BE2C (cell line): ENCODE data around the gene ACTR2.
A peak's percentile ranks its signal among the peaks of the same experiment; 100 is the strongest.

Experiments used
- DNase-seq: peaks from one replicate; pipeline ENCODE4 v3.0.0-alpha.2; 2020
- H3K27me3 ChIP-seq: fragments of 250-450 bp; sonication (Bioruptor Pico); 2 replicates; pipeline ENCODE4 v1.5.1; 2020; ENCODE audit warnings: mild to moderate bottlenecking
- H3K36me3 ChIP-seq: fragments of 250-450 bp; sonication (Bioruptor Pico); 2 replicates; pipeline ENCODE4 v1.5.1; 2020; ENCODE audit warnings: mild to moderate bottlenecking
- H3K4me1 ChIP-seq: fragments of 250-450 bp; sonication (Bioruptor Pico); 2 replicates; pipeline ENCODE4 v1.5.1; 2020
- H3K4me3 ChIP-seq: 2 replicates; pipeline ENCODE4 v1.5.1; 2011; ENCODE audit warnings: low read depth, low read length
- H3K9me3 ChIP-seq: fragments of 250-450 bp; sonication (Bioruptor Pico); 2 replicates; pipeline ENCODE4 v1.5.1; 2020
- TF ChIP-seq, protein P1 (sequence below): IDR thresholded peaks from 2 replicates; pipeline ENCODE4 v1.5.1; 2012; ENCODE audit warnings: mild to moderate bottlenecking, low read depth, low read length

ACTR2 gene

DNA sequence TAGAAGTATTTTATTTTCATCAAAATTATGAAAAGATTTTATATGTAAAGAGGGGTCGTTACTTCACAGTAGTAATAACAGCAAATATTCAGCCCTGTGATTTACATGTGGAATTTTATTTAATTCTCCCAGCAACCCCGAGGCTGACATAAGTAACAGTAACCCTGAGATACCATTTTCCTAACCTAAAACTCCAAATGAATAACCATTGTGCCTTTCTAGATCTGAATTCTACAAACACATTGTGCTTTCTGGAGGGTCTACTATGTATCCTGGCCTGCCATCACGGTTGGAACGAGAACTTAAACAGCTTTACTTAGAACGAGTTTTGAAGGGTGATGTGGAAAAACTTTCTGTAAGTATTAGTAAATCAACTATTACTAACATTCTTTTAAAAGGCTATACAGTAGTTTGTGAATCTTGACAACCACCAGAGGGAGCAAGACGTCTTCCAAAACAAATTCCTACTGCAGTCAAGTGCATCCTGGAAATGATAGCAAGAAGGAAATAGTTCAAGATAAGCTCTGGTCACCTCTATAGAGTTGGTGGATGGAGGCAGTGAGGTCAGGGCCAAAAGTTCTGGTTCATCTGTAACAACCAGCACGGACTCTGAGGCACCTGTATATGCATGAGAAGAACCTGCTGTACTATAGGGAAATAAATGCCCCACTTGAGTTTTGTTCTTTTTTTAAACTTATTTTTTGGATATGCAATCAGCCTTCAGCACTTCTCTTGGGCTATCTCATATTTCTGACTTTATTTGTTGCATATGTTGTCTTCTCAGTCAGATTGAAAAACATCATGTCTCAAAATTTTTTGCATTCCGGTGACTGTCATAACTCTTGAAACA lies 37.4 kb downstream of the ACTR2 start:
- peak; percentile 33 for DNase-seq
- no peak overlapping the region for H3K4me3 ChIP-seq
- peaks cover 12% of the 10 kb centered on the region for H3K4me1 ChIP-seq
- no peaks in the 10 kb centered on the region for H3K27me3 ChIP-seq
- TF ChIP-seq, protein P1, sequence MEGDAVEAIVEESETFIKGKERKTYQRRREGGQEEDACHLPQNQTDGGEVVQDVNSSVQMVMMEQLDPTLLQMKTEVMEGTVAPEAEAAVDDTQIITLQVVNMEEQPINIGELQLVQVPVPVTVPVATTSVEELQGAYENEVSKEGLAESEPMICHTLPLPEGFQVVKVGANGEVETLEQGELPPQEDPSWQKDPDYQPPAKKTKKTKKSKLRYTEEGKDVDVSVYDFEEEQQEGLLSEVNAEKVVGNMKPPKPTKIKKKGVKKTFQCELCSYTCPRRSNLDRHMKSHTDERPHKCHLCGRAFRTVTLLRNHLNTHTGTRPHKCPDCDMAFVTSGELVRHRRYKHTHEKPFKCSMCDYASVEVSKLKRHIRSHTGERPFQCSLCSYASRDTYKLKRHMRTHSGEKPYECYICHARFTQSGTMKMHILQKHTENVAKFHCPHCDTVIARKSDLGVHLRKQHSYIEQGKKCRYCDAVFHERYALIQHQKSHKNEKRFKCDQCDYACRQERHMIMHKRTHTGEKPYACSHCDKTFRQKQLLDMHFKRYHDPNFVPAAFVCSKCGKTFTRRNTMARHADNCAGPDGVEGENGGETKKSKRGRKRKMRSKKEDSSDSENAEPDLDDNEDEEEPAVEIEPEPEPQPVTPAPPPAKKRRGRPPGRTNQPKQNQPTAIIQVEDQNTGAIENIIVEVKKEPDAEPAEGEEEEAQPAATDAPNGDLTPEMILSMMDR, result peak; percentile 59
- no peaks in the 10 kb centered on the region for H3K36me3 ChIP-seq
- no peaks in the 10 kb centered on the region for H3K9me3 ChIP-seq

DNA sequence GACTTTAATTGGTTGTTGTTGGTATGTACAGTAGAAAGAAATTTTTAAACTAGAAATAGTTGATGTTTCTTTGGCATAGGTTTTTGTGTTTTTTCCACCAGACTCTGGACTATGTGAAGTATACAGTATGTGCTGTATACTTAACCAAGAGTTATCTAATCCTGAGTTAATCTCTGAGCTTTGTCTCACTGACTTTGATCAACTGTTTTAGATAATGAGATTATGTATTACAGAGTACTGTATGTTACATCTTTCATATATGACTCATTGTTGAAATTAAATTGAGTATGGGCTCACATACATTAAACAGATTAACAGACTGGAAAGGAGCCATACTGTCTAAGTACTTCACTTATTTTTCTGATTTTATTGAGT lies 38.0 kb downstream of the ACTR2 start:
- TF ChIP-seq, protein P1, result no peak
- H3K4me1 ChIP-seq, result peaks cover 12% of the 10 kb centered on the region
- H3K4me3 ChIP-seq, result no peak overlapping the region
- H3K36me3 ChIP-seq, result no peaks in the 10 kb centered on the region
- no peak for DNase-seq
- no peaks in the 10 kb centered on the region for H3K9me3 ChIP-seq
- no peaks in the 10 kb centered on the region for H3K27me3 ChIP-seq

DNA sequence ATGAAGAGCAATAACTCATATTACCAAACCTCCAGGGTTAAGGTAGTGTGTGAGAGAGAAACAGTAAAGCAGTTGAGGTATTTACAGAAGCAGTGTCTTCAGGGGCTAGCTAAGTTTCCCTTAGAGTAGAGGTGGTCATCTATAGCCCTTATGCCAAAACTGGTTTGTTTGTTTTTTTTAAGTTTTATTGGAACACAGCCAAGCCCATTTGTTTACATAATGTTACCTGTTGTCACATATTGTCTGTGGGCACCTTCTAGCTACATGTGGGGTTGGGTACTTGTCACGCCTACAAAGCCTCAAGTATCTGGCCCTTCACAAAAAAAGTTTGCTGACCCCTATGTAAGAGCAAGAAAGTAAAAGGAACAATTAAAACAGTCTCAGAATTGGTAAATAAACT lies 39.4 kb downstream of the ACTR2 start:
- Histone ChIP-seq H3K27me3 (no peaks in the 10 kb centered on the region), H3K4me3 (no peak overlapping the region), H3K4me1 (peaks cover 12% of the 10 kb centered on the region), H3K9me3 (no peaks in the 10 kb centered on the region), H3K36me3 (no peaks in the 10 kb centered on the region)
- no peak for DNase-seq
- TF ChIP-seq, protein P1, result no peak

DNA sequence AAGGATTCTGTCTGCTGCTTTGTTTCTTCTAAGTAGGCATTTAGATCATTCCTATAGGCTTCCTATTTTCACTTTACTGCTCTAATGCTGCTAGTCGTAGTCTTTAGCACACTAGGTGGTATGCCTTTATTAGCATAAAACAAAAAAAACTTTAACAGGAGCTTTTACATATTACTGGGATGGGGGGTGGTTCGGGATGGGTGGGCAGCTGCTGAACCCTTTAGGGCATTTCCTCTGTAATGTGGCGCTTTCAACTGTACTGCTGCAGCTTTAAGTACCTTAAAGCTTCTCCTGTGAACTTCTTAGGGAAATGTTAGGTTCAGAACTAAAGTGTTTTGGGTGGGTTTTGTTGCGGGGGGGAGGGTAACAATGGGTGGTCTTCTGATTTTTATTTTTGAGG lies 41.3 kb downstream of the ACTR2 start:
- DNase-seq, result no peak
- H3K4me3 ChIP-seq, result no peak overlapping the region
- no peaks in the 10 kb centered on the region for H3K9me3 ChIP-seq
- no peaks in the 10 kb centered on the region for H3K27me3 ChIP-seq
- H3K36me3 ChIP-seq, result no peaks in the 10 kb centered on the region
- TF ChIP-seq, protein P1, result no peak
- H3K4me1 ChIP-seq, result peaks cover 12% of the 10 kb centered on the region

DNA sequence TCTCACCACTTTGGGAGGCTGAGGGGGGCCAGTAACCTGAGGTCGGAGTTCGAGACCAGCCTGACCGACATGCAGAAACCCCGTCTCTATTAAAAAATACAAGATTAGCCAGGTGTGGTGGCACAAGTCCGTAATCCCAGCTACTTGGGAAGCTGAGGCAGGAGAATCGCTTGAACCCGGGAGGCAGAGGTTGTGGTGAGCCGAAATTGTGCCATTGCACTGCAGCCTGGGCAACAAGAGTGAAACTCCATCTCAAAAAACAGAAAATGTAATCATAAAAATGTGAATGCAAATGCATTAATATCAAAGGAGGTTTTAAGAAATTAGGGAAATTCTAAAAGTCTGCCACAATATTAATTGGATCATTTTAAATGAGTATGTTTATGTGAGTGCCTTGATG lies 45.7 kb downstream of the ACTR2 start:
- Histone ChIP-seq H3K4me1 (no peaks in the 10 kb centered on the region), H3K9me3 (no peaks in the 10 kb centered on the region), H3K4me3 (no peak overlapping the region), H3K36me3 (no peaks in the 10 kb centered on the region), H3K27me3 (no peaks in the 10 kb centered on the region)
- DNase-seq, result no peak
- TF ChIP-seq, protein P1, result no peak

DNA sequence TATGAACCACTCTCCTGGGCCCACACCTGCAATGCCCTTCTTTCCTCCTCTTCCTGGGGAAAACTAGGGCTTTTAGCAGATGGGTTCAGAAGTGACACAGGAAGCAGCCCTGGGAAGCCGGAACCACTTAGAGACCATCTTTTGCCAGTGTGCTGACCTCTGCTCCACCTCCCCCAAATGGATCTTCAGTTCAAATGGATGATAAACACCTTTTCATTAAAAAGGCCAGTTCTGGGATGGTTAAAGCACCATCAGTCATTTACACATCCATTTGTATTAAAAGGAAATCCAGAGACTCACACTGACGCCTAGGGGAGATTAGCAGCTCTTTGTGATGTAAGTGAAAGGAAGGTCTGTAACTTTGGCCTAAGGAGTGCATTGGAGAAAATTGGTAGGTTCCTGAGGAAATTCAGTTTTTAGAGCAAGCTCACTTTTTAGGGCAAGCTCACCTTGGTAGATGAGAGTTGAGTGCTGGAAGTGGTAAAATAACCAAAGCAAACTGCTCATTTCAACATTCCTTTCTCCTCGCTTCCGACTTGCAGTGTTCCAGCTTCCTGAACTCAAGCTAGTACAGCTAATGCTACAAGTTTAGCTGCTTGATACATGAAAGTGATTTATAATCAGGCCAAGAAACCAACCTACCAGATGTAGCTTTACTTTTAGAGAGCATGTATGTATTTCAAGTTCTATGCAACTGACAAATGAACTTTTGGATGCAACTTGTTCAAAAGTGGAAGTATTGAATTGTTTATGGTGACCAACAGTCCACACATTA lies 47.7 kb downstream of the ACTR2 start:
- DNase-seq, result no peak
- Histone ChIP-seq H3K36me3 (no peaks in the 10 kb centered on the region), H3K9me3 (no peaks in the 10 kb centered on the region), H3K27me3 (no peaks in the 10 kb centered on the region), H3K4me1 (no peaks in the 10 kb centered on the region), H3K4me3 (no peak overlapping the region)
- TF ChIP-seq, protein P1, result no peak
